GM21723 (cell line): ENCODE measurements around the gene DDX39B.
"Not testable (repeated sequence)": the region's sequence is repeated elsewhere in the genome, so short reads cannot be mapped to it uniquely, and the experiment has no call there.

Experiments
- ATAC-seq: cut with Tn5 transposase; IDR thresholded peaks from one replicate; pipeline ENCODE4 v1.9.1; 2021; ENCODE audit warnings: mild to moderate bottlenecking, moderate library complexity; ENCODE audit not compliant: unreplicated experiment

The DDX39B gene

DNA sequence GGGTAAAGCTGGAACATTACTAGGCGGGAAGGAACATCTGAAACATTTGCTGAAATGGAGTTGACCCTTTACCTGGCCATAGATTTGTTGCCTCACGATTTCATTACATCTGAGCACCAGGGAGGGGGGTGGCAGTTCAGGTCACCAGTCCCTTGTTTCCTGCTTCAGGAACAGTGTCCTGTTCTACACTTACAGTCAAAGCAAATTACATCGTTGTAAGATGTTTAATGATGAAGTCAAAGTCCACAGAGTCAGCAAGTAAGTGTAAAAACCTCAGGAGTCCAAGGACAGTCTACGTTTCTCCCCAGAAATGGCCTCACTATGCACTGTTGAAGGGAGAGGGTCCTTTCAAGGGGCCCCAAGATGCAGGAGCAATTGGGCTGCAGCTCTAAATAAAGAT lies 52.7 kb downstream of the DDX39B start:
- ATAC-seq: no peak

DNA sequence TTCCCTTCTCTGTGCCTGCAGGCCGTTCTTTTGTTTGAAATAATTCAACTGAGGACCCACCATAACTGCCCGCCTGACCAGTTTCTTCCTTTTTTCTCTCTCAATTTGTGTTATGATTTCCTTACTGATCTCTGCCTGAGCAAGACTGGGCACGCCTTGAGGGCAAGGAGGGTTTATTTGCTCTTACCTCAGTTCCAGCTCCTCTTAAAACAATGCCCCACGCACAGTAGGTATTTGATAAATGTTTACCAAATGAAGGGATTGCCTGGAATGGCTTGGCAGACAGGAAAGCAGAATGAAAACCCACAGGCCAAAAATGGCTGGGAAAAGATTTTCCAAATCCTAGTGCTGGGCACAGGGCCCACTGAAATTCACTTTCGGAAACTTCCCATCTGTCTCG lies 54.1 kb downstream of the DDX39B start:
- not testable (repeated sequence) for ATAC-seq

DNA sequence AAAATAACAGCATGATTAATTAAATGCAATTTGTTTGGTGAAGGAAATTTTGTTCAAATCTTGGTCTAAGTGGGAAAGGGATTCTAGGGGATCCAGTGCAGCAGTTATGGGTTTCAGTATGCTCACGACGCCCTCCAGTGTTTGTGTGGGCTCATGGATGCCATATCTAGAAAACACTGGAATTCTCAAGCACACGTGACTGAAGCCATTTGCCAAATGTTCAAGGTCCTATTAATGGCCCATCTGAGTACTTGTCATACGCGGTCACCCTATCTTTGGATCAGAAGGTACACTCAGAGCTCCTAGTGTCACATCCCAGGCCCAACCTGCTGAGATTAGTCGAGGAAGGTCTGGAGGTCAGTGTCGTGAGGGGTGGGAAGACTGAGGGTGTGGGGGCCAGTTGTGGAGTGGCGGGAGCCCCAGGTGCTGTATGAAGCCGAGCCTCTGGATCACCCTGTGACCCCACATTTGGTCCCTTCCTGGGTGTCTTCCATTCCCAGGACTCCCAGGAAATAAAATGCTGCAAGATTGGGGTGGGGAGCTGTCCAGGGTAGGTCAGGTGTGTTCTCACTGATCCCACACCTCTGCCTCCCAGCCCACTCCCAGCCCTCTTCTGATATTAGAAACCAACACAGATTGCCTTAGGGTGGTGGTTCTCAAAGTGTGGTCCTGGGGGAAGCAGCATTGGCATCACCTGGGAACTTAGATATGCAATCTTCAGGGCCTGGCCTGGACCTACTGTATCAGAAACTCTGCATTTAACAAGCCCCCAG lies 55.6 kb downstream of the DDX39B start:
- not testable (repeated sequence) for ATAC-seq

DNA sequence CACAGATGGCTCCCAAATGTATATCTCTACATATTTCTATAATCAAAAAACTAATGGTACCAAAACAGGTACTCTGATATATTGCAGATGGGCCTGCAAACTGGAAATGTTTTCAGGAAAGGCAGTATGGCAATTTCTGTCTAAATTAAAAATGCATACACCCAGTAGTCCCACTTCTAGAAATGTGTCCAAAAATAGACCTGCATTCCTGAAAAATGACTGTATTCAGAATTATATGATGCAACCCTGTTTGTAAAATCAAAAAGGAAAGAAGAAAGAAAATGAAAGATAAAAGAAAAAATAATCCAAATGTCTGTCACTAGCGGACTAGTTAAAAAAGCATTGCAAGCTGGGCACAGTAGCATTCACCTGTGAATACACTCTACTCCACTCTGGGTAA lies 56.7 kb downstream of the DDX39B start:
- ATAC-seq: no peak

DNA sequence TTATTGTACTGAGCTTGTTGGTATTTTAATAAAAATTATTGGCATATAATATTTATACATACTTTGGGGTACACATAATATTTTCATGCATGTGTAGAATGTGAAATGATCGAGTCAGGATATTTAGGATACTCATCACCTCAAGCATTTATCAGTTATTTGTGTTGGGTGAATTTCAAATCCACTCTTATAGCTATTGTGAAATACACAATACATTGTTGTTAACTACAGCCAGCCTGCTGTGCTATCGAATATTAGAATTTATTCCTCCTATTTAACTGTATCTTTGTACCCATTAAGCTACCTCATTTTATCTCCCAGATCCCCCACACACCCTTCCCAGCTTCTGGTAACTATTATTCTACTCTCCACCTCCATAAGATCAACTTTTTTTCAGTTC lies 58.4 kb downstream of the DDX39B start:
- no peak for ATAC-seq

DNA sequence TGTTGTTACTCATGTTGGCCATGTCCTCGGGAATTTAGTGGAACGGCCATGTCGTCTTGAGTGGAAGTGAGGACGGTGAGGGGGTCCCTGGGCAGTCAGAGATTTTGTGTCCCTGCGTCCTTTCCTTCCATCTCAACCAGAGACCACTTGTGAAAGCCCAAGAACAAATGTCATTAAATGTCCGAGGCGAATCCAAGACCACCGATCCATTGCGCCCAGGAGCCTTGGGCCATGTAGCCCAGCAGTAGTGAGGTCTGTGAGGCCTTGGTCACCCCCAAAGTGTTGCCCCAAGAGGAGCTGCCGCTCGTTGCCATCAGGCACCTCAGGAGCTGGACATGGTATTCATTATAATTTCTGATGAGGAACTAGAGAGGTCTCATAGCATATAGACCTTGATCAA lies 61.2 kb downstream of the DDX39B start:
- no peak for ATAC-seq
